ENCODE measurements around the gene NCOA3. TPM values are rescaled to one million over a fixed set of nuclear protein-coding genes. Genes with fewer than 3 reads are reported as not detected.

The NCOA3 gene
- total and polyA plus RNA-seq, 2 of the 8 experiments (the other 6 are each of a cell fraction or from before 2014, with no cell fraction given), result 7.9 to 24.7 TPM

DNA sequence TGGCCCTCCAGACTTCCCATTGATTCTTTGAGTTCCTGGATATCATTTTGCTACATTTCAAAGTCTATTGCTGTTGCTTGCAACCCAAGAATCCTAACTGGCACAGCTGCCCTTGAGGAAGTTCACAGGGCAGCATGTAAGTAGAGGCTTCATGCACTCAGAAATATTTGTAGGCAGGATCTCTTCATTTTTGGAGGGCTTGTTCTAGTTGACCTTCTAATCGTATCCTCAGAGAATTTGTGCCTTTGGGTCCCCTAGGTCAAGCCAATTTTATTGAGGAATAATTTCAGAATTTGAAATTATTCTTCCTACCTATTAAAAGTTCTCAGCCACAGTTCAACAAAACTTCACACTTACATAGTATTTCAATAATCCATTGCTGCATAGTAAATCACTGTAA, 5.6 kb upstream of the NCOA3 start:
- H3K79me1 ChIP-seq (ENCODE audit: low read depth, low read length), result no peaks in the 10 kb centered on the region
- H2AFZ ChIP-seq (ENCODE audit: low read length), result peak overlapping the region; percentile 70; the same call in 1 of the 2 replicates
- H3K23ac ChIP-seq (ENCODE audit: insufficient read length), result no peak overlapping the region
- no peak overlapping the region for H2BK15ac ChIP-seq (ENCODE audit: low read length)
- POLR2A ChIA-PET (ENCODE audit: partially characterized antibody), result no interaction called here
- H3K36me3 ChIP-seq (ENCODE audit: control insufficient read depth in 2 of 4, insufficient read depth in 4 of 4, low read length in 3 of 4), result no peaks in the 10 kb centered on the region
- no peak overlapping the region for H3K4ac ChIP-seq (replicated peaks; ENCODE audit: insufficient read length, low read depth, low read length)
- H3K27me3 ChIP-seq (replicated peaks in 1 of 4; ENCODE audit: control insufficient read depth in 3 of 4, extremely low read depth in 1 of 4, insufficient read depth in 3 of 4, low read length in 3 of 4), result no peaks in the 10 kb centered on the region
- H2AK5ac ChIP-seq (ENCODE audit: low read depth, low read length), result no peak overlapping the region
- WGBS, 2 experiments (ENCODE audit: extremely low coverage in 1 of 2, insufficient coverage in 1 of 2, insufficient read length in 1 of 2, insufficient replicate concordance in 2 of 2, low coverage in 1 of 2, low lambda C conversion rate in 2 of 2, missing lambda C conversion rate in 1 of 2), result 95% methylated on average over 1 of the region's 1 CpG; no CpG with 5 or more reads in 1 of the 2 experiments
- H3K14ac ChIP-seq (ENCODE audit: insufficient read length), result no peak overlapping the region
- CTCF ChIA-PET (ENCODE audit: partially characterized antibody), result no interaction called here
- FAIRE-seq, result no peak
- no peak overlapping the region for H3K56ac ChIP-seq (replicated peaks; ENCODE audit: insufficient read length, low read depth, low read length)
- H2BK120ac ChIP-seq (replicated peaks; ENCODE audit: low read depth, low read length), result no peak overlapping the region
- DNase-seq (ENCODE audit: low read depth in 1 of 2, low spot score in 2 of 2), result no peak
- TF ChIP-seq SP4 (IDR thresholded peaks at IDR 0.05; ENCODE audit: low read length) (no peak), RBBP5 (IDR thresholded peaks at IDR 0.05; ENCODE audit: borderline replicate concordance, low read depth, low read length) (no peak), CTCF (IDR thresholded peaks at IDR 0.05; ENCODE audit: control extremely low read depth in 1 of 3, insufficient read depth in 1 of 3, low read depth in 1 of 3, low read length in 3 of 3) (no peak), MAFK (IDR thresholded peaks at IDR 0.05; ENCODE audit: low read depth, low read length) (no peak), CTBP2 (IDR thresholded peaks at IDR 0.05; ENCODE audit: borderline replicate concordance, insufficient read depth, insufficient read length, low read length) (no peak), JUND (IDR thresholded peaks at IDR 0.05; ENCODE audit: low read length) (no peak), BRCA1 (IDR thresholded peaks at IDR 0.05; ENCODE audit: low read depth, low read length) (no peak), SIN3A (conservative IDR thresholded peaks at IDR 0.05 in 1 of 2, IDR thresholded peaks at IDR 0.05 in 1 of 2; ENCODE audit: low read depth in 1 of 2, low read length in 2 of 2) (no peak), KDM5A (IDR thresholded peaks at IDR 0.05; ENCODE audit: low read length) (no peak)
- no peak overlapping the region for H3K4me2 ChIP-seq (ENCODE audit: insufficient read depth in 1 of 2, low read depth in 2 of 2, low read length in 2 of 2)
- H3K23me2 ChIP-seq (ENCODE audit: low read depth, low read length), result peaks cover under 1% of the 10 kb centered on the region; the same call in 1 of the 2 replicates
- H3K27ac ChIP-seq (ENCODE audit: low read depth, low read length), result no peak overlapping the region
- H3K4me3 ChIP-seq (ENCODE audit: extremely low read depth in 1 of 4, insufficient read depth in 2 of 4, low read depth in 3 of 4, low read length in 4 of 4), result no peak overlapping the region
- H2BK5ac ChIP-seq (ENCODE audit: low read depth, low read length), result no peak overlapping the region
- no peak overlapping the region for H4K8ac ChIP-seq (ENCODE audit: extremely low read depth, insufficient read depth, low read length)
- no peaks in the 10 kb centered on the region for H3K79me2 ChIP-seq (ENCODE audit: control insufficient read depth in 1 of 2, insufficient read depth in 2 of 2, low read length in 2 of 2)
- no peak overlapping the region for H4K5ac ChIP-seq (ENCODE audit: insufficient read length, low read depth, low read length)
- no peak overlapping the region for H2BK12ac ChIP-seq (ENCODE audit: low read depth, low read length)
- H3K4me1 ChIP-seq (replicated peaks in 1 of 4; ENCODE audit: control insufficient read depth in 3 of 4, insufficient read depth in 4 of 4, low read length in 3 of 4), result peaks cover 0 to 13% (median 2%) of the 10 kb centered on the region in 4 experiments; a peak in 4 of 7 replicates
- no peak overlapping the region for H3K18ac ChIP-seq (ENCODE audit: extremely low read depth, low read length)
- no peak overlapping the region for H2BK20ac ChIP-seq (ENCODE audit: low read length)
- no peak overlapping the region for H4K91ac ChIP-seq (replicated peaks; ENCODE audit: insufficient read length, low read length)
- H4K20me1 ChIP-seq (replicated peaks in 1 of 2; ENCODE audit: control insufficient read depth in 1 of 2, insufficient read depth in 2 of 2, low read length in 2 of 2), result no peaks in the 10 kb centered on the region
- H3K9ac ChIP-seq (replicated peaks in 1 of 4; ENCODE audit: extremely low read depth in 1 of 4, low read depth in 3 of 4, low read length in 3 of 4), result no peak overlapping the region
- H3K9me3 ChIP-seq (ENCODE audit: insufficient read depth in 2 of 2, low read depth in 1 of 2, low read length in 1 of 2), result no peaks in the 10 kb centered on the region
